K562 (cell line): ENCODE results near the gene CAPN12.
"Not testable (repeated sequence)": the region's sequence is repeated elsewhere in the genome, so short reads cannot be mapped to it uniquely, and the experiment has no call there.

Experiments used
- EP300 ChIP-seq: IDR thresholded peaks from 2 replicates; pipeline ENCODE4 v1.6.1; 2012; ENCODE audit warnings: low read length, improper control_type of control experiment
- HNRNPL ChIP-seq: fragments of 200-400 bp; formaldehyde crosslinking; IDR thresholded peaks from 2 replicates; pipeline ENCODE4 v1.6.1; 2017; ENCODE audit warnings: low read depth, mild to moderate bottlenecking, low read length
- POLR2A ChIP-seq: fragments of 450-650 bp; conservative IDR thresholded peaks from 2 replicates; pipeline ENCODE4 v1.6.1; 2016
- RBM17 ChIP-seq: fragments of 200-400 bp; formaldehyde crosslinking; IDR thresholded peaks from 2 replicates; pipeline ENCODE4 v1.6.1; 2017; ENCODE audit warnings: low read depth, mild to moderate bottlenecking, low read length, borderline replicate concordance
- SPI1 ChIP-seq: IDR thresholded peaks from 2 replicates; pipeline ENCODE4 v1.6.1; 2011; ENCODE audit warnings: low read depth, low read length, control low read depth, borderline replicate concordance
- TRIM28 ChIP-seq: fragments of 450-650 bp; IDR thresholded peaks from 2 replicates; pipeline ENCODE4 v1.6.1; 2017
- ZBED1 ChIP-seq: IDR thresholded peaks from 2 replicates; pipeline ENCODE4 v1.6.1; 2014
- ZNF124 ChIP-seq: sonication (generic); formaldehyde crosslinking; IDR thresholded peaks from 2 replicates; pipeline ENCODE4 v1.8.1; 2022; ENCODE audit warnings: missing genetic modification reagents
- TF ChIP-seq, protein P1 (sequence below), 3 experiments: IDR thresholded peaks in 2 of 3; conservative IDR thresholded peaks in 1 of 3; 2 replicates each; pipeline ENCODE4 v1.5.1; 2011 to 2012; ENCODE audit warnings: low read length in 3 of 3, mild to moderate bottlenecking in 3 of 3, control low read depth in 2 of 3, improper control_type of control experiment in 1 of 3, inconsistent platforms in 1 of 3, low read depth in 1 of 3, mixed read lengths in 1 of 3, moderate library complexity in 1 of 3; ENCODE audit not compliant: insufficient read depth in 2 of 3
- TF ChIP-seq, protein P2 (sequence below): fragments of 200-600 bp; sonication (generic); IDR thresholded peaks from one replicate; pipeline ENCODE4 v1.6.1; 2012; ENCODE audit warnings: mild to moderate bottlenecking, low read depth, low read length, inconsistent platforms

GRCh38 chr19:38782212-38782611 lies 37.9 kb upstream of the CAPN12 start:
- TF ChIP-seq ZBED1; SPI1; TRIM28; EP300; POLR2A; HNRNPL; RBM17; ZNF124 (CRISPR knock-in tag): not testable (repeated sequence)
- TF ChIP-seq, protein P1, sequence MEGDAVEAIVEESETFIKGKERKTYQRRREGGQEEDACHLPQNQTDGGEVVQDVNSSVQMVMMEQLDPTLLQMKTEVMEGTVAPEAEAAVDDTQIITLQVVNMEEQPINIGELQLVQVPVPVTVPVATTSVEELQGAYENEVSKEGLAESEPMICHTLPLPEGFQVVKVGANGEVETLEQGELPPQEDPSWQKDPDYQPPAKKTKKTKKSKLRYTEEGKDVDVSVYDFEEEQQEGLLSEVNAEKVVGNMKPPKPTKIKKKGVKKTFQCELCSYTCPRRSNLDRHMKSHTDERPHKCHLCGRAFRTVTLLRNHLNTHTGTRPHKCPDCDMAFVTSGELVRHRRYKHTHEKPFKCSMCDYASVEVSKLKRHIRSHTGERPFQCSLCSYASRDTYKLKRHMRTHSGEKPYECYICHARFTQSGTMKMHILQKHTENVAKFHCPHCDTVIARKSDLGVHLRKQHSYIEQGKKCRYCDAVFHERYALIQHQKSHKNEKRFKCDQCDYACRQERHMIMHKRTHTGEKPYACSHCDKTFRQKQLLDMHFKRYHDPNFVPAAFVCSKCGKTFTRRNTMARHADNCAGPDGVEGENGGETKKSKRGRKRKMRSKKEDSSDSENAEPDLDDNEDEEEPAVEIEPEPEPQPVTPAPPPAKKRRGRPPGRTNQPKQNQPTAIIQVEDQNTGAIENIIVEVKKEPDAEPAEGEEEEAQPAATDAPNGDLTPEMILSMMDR (IDR thresholded peaks at IDR 0.05 in 2 of 3, conservative IDR thresholded peaks at IDR 0.05 in 1 of 3; ENCODE audit: insufficient read depth in 2 of 3, low read depth in 1 of 3, low read length in 3 of 3), result not testable (repeated sequence)
- TF ChIP-seq, protein P2, sequence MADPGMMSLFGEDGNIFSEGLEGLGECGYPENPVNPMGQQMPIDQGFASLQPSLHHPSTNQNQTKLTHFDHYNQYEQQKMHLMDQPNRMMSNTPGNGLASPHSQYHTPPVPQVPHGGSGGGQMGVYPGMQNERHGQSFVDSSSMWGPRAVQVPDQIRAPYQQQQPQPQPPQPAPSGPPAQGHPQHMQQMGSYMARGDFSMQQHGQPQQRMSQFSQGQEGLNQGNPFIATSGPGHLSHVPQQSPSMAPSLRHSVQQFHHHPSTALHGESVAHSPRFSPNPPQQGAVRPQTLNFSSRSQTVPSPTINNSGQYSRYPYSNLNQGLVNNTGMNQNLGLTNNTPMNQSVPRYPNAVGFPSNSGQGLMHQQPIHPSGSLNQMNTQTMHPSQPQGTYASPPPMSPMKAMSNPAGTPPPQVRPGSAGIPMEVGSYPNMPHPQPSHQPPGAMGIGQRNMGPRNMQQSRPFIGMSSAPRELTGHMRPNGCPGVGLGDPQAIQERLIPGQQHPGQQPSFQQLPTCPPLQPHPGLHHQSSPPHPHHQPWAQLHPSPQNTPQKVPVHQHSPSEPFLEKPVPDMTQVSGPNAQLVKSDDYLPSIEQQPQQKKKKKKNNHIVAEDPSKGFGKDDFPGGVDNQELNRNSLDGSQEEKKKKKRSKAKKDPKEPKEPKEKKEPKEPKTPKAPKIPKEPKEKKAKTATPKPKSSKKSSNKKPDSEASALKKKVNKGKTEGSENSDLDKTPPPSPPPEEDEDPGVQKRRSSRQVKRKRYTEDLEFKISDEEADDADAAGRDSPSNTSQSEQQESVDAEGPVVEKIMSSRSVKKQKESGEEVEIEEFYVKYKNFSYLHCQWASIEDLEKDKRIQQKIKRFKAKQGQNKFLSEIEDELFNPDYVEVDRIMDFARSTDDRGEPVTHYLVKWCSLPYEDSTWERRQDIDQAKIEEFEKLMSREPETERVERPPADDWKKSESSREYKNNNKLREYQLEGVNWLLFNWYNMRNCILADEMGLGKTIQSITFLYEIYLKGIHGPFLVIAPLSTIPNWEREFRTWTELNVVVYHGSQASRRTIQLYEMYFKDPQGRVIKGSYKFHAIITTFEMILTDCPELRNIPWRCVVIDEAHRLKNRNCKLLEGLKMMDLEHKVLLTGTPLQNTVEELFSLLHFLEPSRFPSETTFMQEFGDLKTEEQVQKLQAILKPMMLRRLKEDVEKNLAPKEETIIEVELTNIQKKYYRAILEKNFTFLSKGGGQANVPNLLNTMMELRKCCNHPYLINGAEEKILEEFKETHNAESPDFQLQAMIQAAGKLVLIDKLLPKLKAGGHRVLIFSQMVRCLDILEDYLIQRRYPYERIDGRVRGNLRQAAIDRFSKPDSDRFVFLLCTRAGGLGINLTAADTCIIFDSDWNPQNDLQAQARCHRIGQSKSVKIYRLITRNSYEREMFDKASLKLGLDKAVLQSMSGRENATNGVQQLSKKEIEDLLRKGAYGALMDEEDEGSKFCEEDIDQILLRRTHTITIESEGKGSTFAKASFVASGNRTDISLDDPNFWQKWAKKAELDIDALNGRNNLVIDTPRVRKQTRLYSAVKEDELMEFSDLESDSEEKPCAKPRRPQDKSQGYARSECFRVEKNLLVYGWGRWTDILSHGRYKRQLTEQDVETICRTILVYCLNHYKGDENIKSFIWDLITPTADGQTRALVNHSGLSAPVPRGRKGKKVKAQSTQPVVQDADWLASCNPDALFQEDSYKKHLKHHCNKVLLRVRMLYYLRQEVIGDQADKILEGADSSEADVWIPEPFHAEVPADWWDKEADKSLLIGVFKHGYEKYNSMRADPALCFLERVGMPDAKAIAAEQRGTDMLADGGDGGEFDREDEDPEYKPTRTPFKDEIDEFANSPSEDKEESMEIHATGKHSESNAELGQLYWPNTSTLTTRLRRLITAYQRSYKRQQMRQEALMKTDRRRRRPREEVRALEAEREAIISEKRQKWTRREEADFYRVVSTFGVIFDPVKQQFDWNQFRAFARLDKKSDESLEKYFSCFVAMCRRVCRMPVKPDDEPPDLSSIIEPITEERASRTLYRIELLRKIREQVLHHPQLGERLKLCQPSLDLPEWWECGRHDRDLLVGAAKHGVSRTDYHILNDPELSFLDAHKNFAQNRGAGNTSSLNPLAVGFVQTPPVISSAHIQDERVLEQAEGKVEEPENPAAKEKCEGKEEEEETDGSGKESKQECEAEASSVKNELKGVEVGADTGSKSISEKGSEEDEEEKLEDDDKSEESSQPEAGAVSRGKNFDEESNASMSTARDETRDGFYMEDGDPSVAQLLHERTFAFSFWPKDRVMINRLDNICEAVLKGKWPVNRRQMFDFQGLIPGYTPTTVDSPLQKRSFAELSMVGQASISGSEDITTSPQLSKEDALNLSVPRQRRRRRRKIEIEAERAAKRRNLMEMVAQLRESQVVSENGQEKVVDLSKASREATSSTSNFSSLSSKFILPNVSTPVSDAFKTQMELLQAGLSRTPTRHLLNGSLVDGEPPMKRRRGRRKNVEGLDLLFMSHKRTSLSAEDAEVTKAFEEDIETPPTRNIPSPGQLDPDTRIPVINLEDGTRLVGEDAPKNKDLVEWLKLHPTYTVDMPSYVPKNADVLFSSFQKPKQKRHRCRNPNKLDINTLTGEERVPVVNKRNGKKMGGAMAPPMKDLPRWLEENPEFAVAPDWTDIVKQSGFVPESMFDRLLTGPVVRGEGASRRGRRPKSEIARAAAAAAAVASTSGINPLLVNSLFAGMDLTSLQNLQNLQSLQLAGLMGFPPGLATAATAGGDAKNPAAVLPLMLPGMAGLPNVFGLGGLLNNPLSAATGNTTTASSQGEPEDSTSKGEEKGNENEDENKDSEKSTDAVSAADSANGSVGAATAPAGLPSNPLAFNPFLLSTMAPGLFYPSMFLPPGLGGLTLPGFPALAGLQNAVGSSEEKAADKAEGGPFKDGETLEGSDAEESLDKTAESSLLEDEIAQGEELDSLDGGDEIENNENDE, result not testable (repeated sequence)
